Spinal cord (tissue), 10 donors: Measurements from ENCODE around the gene ARMS2. TPM values are rescaled to one million over a fixed set of nuclear protein-coding genes. Genes with fewer than 3 reads are reported as not detected.

Source experiments
- DNase-seq, 6 donors: peaks; one replicate each; pipeline versions ENCODE4 v3.0.0 to v3.0.0-alpha.2; 2013 to 2015; ENCODE audit warnings: low spot score in 6 of 6, low read depth in 4 of 6
- H3K27ac ChIP-seq: one replicate; pipeline ENCODE4 v1.5.1; 2013; ENCODE audit warnings: low read depth, low read length, control low read depth
- H3K27me3 ChIP-seq: one replicate; pipeline ENCODE4 v1.6.1; 2013; ENCODE audit warnings: low read length; ENCODE audit not compliant: control insufficient read depth, insufficient read depth
- H3K36me3 ChIP-seq: one replicate; pipeline ENCODE4 v1.6.1; 2013; ENCODE audit warnings: low read length; ENCODE audit not compliant: control insufficient read depth, insufficient read depth
- H3K4me1 ChIP-seq: one replicate; pipeline ENCODE4 v1.6.1; 2013; ENCODE audit warnings: low read length; ENCODE audit not compliant: control insufficient read depth, insufficient read depth
- H3K4me3 ChIP-seq: one replicate; pipeline ENCODE4 v1.5.1; 2013; ENCODE audit warnings: low read depth, low read length, control low read depth
- H3K9me3 ChIP-seq: one replicate; pipeline ENCODE4 v1.6.1; 2013; ENCODE audit warnings: low read length; ENCODE audit not compliant: control insufficient read depth, insufficient read depth
- whole genome bisulfite sequencing: methylation state at CpG from one replicate; pipeline ENCODE4 v1.1.5; 2013; ENCODE audit warnings: missing lambda C conversion rate; ENCODE audit not compliant: insufficient coverage; 5-methylcytosine and 5-hydroxymethylcytosine counted together
- polyA plus RNA-seq, 2 donors: library from polyadenylated mRNA; unstranded; fragments of 120-200 nt; gene quantifications; one replicate each; pipeline ENCODE4 v1.2.1, GENCODE V29; 2013; ENCODE audit not compliant: insufficient read length in 2 of 2
- total RNA-seq, 2 donors: library from RNA; depleted of rRNA in 1 of 2; stranded (reverse); fragments of 120-200 nt in 1 of 2; fragments of >200 nt in 1 of 2; gene quantifications; one replicate each; pipeline versions ENCODE4 v1.2.3 to v1.2.4, GENCODE V29; 2013 to 2014
- donor health status: healthy.

The ARMS2 gene
- total and polyA plus RNA-seq, 4 donors, result 0.26 to 0.52 TPM; not detected in 2

GRCh38 chr10:122490786-122491680 is 36.6 kb downstream of the ARMS2 start:
- Histone ChIP-seq H3K27me3 (no peaks in the 10 kb centered on the region), H3K27ac (no peak overlapping the region), H3K4me1 (peaks cover 64% of the 10 kb centered on the region), H3K9me3 (no peaks in the 10 kb centered on the region), H3K36me3 (peaks cover 18% of the 10 kb centered on the region), H3K4me3 (no peak overlapping the region)
- no peak for DNase-seq
- WGBS, result 38% methylated on average over 19 of the region's 26 CpGs

- H3K36me3 ChIP-seq, result peaks cover 18% of the 10 kb centered on the region
- WGBS, result 76% methylated on average over 5 of the region's 9 CpGs
- no peak overlapping the region for H3K27ac ChIP-seq
- no peaks in the 10 kb centered on the region for H3K27me3 ChIP-seq
- no peak overlapping the region for H3K4me3 ChIP-seq
- H3K4me1 ChIP-seq, result peaks cover 58% of the 10 kb centered on the region
- no peaks in the 10 kb centered on the region for H3K9me3 ChIP-seq
- no peak for DNase-seq
Measured at GRCh38 chr10:122492006-122492405, 37.6 kb downstream of the ARMS2 start.

GRCh38 chr10:122492999-122493481 is 38.6 kb downstream of the ARMS2 start:
- H3K27ac ChIP-seq, result no peak overlapping the region
- peaks cover 18% of the 10 kb centered on the region for H3K36me3 ChIP-seq
- peak in 2 of 6 donors; percentile 53 to 69 for DNase-seq
- WGBS, result 61% methylated on average over 9 of the region's 9 CpGs
- peaks cover 48% of the 10 kb centered on the region for H3K4me1 ChIP-seq
- H3K4me3 ChIP-seq, result no peak overlapping the region
- no peaks in the 10 kb centered on the region for H3K27me3 ChIP-seq
- H3K9me3 ChIP-seq, result no peaks in the 10 kb centered on the region

GRCh38 chr10:122493761-122494160 is 39.3 kb downstream of the ARMS2 start:
- Histone ChIP-seq H3K36me3 (peaks cover 18% of the 10 kb centered on the region), H3K4me1 (peaks cover 45% of the 10 kb centered on the region), H3K27ac (no peak overlapping the region), H3K27me3 (no peaks in the 10 kb centered on the region), H3K4me3 (no peak overlapping the region), H3K9me3 (no peaks in the 10 kb centered on the region)
- no peak for DNase-seq
- 88% methylated on average over 4 of the region's 4 CpGs for whole genome bisulfite sequencing

- Histone ChIP-seq H3K4me3 (no peak overlapping the region), H3K9me3 (no peaks in the 10 kb centered on the region), H3K36me3 (peaks cover 18% of the 10 kb centered on the region), H3K27me3 (no peaks in the 10 kb centered on the region), H3K27ac (no peak overlapping the region), H3K4me1 (peaks cover 50% of the 10 kb centered on the region)
- DNase-seq, result no peak
- 77% methylated on average over 9 of the region's 20 CpGs for WGBS
Measured at GRCh38 chr10:122494173-122494820, 39.8 kb downstream of the ARMS2 start.

GRCh38 chr10:122494833-122495232 is 40.4 kb downstream of the ARMS2 start:
- Histone ChIP-seq H3K36me3 (peaks cover 18% of the 10 kb centered on the region), H3K27me3 (no peaks in the 10 kb centered on the region), H3K27ac (no peak overlapping the region), H3K4me3 (no peak overlapping the region), H3K9me3 (no peaks in the 10 kb centered on the region), H3K4me1 (peaks cover 48% of the 10 kb centered on the region)
- DNase-seq, result no peak
- 78% methylated on average over 14 of the region's 14 CpGs for WGBS

- peaks cover 44% of the 10 kb centered on the region for H3K4me1 ChIP-seq
- 51% methylated on average over 4 of the region's 12 CpGs for WGBS
- peak in 1 of 6 donors; percentile 57 for DNase-seq
- no peaks in the 10 kb centered on the region for H3K27me3 ChIP-seq
- H3K9me3 ChIP-seq, result no peaks in the 10 kb centered on the region
- peaks cover 20% of the 10 kb centered on the region for H3K36me3 ChIP-seq
- H3K27ac ChIP-seq, result no peak overlapping the region
- no peak overlapping the region for H3K4me3 ChIP-seq
Measured at GRCh38 chr10:122495406-122496340, 41.2 kb downstream of the ARMS2 start.

- no peak for DNase-seq
- no peak overlapping the region for H3K27ac ChIP-seq
- H3K27me3 ChIP-seq, result no peaks in the 10 kb centered on the region
- H3K4me3 ChIP-seq, result no peak overlapping the region
- 81% methylated on average over 2 of the region's 2 CpGs for WGBS
- peaks cover 20% of the 10 kb centered on the region for H3K36me3 ChIP-seq
- H3K4me1 ChIP-seq, result peaks cover 31% of the 10 kb centered on the region
- no peaks in the 10 kb centered on the region for H3K9me3 ChIP-seq
Measured at GRCh38 chr10:122497241-122497640, 42.8 kb downstream of the ARMS2 start.

GRCh38 chr10:122498521-122498920 is 44.1 kb downstream of the ARMS2 start:
- Histone ChIP-seq H3K36me3 (peaks cover 27% of the 10 kb centered on the region), H3K27me3 (no peaks in the 10 kb centered on the region), H3K4me1 (peaks cover 21% of the 10 kb centered on the region), H3K27ac (no peak overlapping the region), H3K4me3 (no peak overlapping the region), H3K9me3 (no peaks in the 10 kb centered on the region)
- WGBS, result 70% methylated on average over 3 of the region's 5 CpGs
- DNase-seq, result no peak
